H9 (cell line): ENCODE results near the gene SH3RF3. TPM values are rescaled to one million over a fixed set of nuclear protein-coding genes. Genes with fewer than 3 reads are reported as not detected.

Experiments
- DNase-seq: peaks from one replicate; pipeline ENCODE4 v3.0.0-alpha.2; 2017
- H2AFZ ChIP-seq: one replicate; pipeline ENCODE4 v1.6.1; 2013; ENCODE audit warnings: mild to moderate bottlenecking, low read length, control low read depth, moderate library complexity
- H2AK5ac ChIP-seq: 2 replicates; pipeline ENCODE4 v1.6.1; 2013; ENCODE audit warnings: low read length, control low read depth, mixed read lengths; ENCODE audit not compliant: insufficient read length
- H2BK120ac ChIP-seq: one replicate; pipeline ENCODE4 v1.6.1; 2013; ENCODE audit warnings: low read depth, mild to moderate bottlenecking, low read length, control low read depth, inconsistent platforms; ENCODE audit not compliant: poor library complexity, severe bottlenecking
- H2BK12ac ChIP-seq: 2 replicates; pipeline ENCODE4 v1.6.1; 2013; ENCODE audit warnings: low read length, control low read depth, mixed read lengths, low read depth; ENCODE audit not compliant: insufficient read length
- H2BK15ac ChIP-seq: 2 replicates; pipeline ENCODE4 v1.6.1; 2013; ENCODE audit warnings: low read depth, low read length, control low read depth
- H2BK20ac ChIP-seq: one replicate; pipeline ENCODE4 v1.6.1; 2013; ENCODE audit warnings: low read depth, mild to moderate bottlenecking, low read length, control low read depth, inconsistent platforms; ENCODE audit not compliant: poor library complexity, severe bottlenecking
- H2BK5ac ChIP-seq: 2 replicates; pipeline ENCODE4 v1.6.1; 2013; ENCODE audit warnings: low read length, control low read depth, mixed read lengths; ENCODE audit not compliant: insufficient read length
- H3K14ac ChIP-seq: 2 replicates; pipeline ENCODE4 v1.6.1; 2013; ENCODE audit warnings: low read length, control low read depth; ENCODE audit not compliant: insufficient read depth
- H3K18ac ChIP-seq: 2 replicates; pipeline ENCODE4 v1.6.1; 2013; ENCODE audit warnings: low read depth, mild to moderate bottlenecking, mixed read lengths, low read length, control low read depth; ENCODE audit not compliant: insufficient read length
- H3K23ac ChIP-seq: 2 replicates; pipeline ENCODE4 v1.6.1; 2013; ENCODE audit warnings: low read length, control low read depth, mixed read lengths, low read depth; ENCODE audit not compliant: insufficient read length
- H3K23me2 ChIP-seq: 2 replicates; pipeline ENCODE4 v1.6.1; 2013; ENCODE audit warnings: low read depth, mild to moderate bottlenecking, mixed read lengths, low read length, control low read depth; ENCODE audit not compliant: insufficient read length, poor library complexity, severe bottlenecking
- H3K27ac ChIP-seq: 2 replicates; pipeline ENCODE4 v1.5.1; 2013; ENCODE audit warnings: low read length, control low read depth, mixed read lengths, low read depth; ENCODE audit not compliant: insufficient read length
- H3K27me3 ChIP-seq: 2 replicates; pipeline ENCODE4 v1.6.1; 2013; ENCODE audit warnings: low read length, control low read depth, inconsistent platforms; ENCODE audit not compliant: insufficient read depth
- H3K4ac ChIP-seq: 2 replicates; pipeline ENCODE4 v1.6.1; 2013; ENCODE audit warnings: low read depth, mild to moderate bottlenecking, control low read depth, inconsistent platforms, low read length, moderate library complexity
- H3K4me1 ChIP-seq: 2 replicates; pipeline ENCODE4 v1.6.1; 2013; ENCODE audit warnings: low read length, control low read depth, inconsistent platforms; ENCODE audit not compliant: insufficient read depth
- H3K4me2 ChIP-seq: 2 replicates; pipeline ENCODE4 v1.6.1; 2013; ENCODE audit warnings: low read length, control low read depth, mixed read lengths; ENCODE audit not compliant: insufficient read length, insufficient read depth
- H3K56ac ChIP-seq: 2 replicates; pipeline ENCODE4 v1.6.1; 2013; ENCODE audit warnings: low read depth, mild to moderate bottlenecking, mixed read lengths, low read length, control low read depth; ENCODE audit not compliant: insufficient read length
- H3K79me1 ChIP-seq: 2 replicates; pipeline ENCODE4 v1.6.1; 2013; ENCODE audit warnings: low read depth, mild to moderate bottlenecking, moderate library complexity, low read length, control low read depth, inconsistent platforms; ENCODE audit not compliant: insufficient read depth, poor library complexity, severe bottlenecking
- H3K79me2 ChIP-seq: 2 replicates; pipeline ENCODE4 v1.6.1; 2013; ENCODE audit warnings: low read length, control low read depth, inconsistent platforms; ENCODE audit not compliant: insufficient read depth
- H3K9ac ChIP-seq: 2 replicates; pipeline ENCODE4 v1.6.1; 2013; ENCODE audit warnings: low read length, control low read depth, mixed read lengths; ENCODE audit not compliant: insufficient read length; ENCODE audit errors: extremely low read depth
- H3K9me3 ChIP-seq: one replicate; pipeline ENCODE4 v1.6.1; 2013; ENCODE audit warnings: low read depth, low read length, inconsistent platforms; ENCODE audit not compliant: control insufficient read depth
- H3T11ph ChIP-seq: one replicate; pipeline ENCODE4 v1.6.1; 2013; ENCODE audit warnings: mild to moderate bottlenecking, low read length, control low read depth, inconsistent platforms
- H4K20me1 ChIP-seq: one replicate; pipeline ENCODE4 v1.6.1; 2013; ENCODE audit not compliant: control insufficient read depth, insufficient read length, insufficient read depth
- H4K5ac ChIP-seq: 2 replicates; pipeline ENCODE4 v1.6.1; 2013; ENCODE audit warnings: low read depth, mild to moderate bottlenecking, mixed read lengths, low read length, control low read depth; ENCODE audit not compliant: insufficient read length
- H4K8ac ChIP-seq: replicated peaks from 2 replicates; pipeline ENCODE4 v1.6.1; 2013; ENCODE audit warnings: low read length, control low read depth, mixed read lengths, low read depth; ENCODE audit not compliant: insufficient read length
- H4K91ac ChIP-seq: 2 replicates; pipeline ENCODE4 v1.6.1; 2013; ENCODE audit warnings: low read depth, mild to moderate bottlenecking, moderate library complexity, mixed read lengths, low read length, control low read depth; ENCODE audit not compliant: insufficient read length
- H3K27ac Mint-ChIP-seq, 3 experiments: 2 replicates in 2 of 3; 3 replicates in 1 of 3; pipeline ENCODE4 v1.8.0; 2020 to 2021; ENCODE audit warnings: mixed read lengths in 3 of 3, mild to moderate bottlenecking in 1 of 3, moderate library complexity in 1 of 3
- H3K27me3 Mint-ChIP-seq: 2 replicates; pipeline ENCODE4 v1.8.0; 2021; ENCODE audit warnings: low read depth, mild to moderate bottlenecking, moderate library complexity, mixed read lengths
- H3K36me3 Mint-ChIP-seq, 3 experiments: 2 replicates in 2 of 3; 3 replicates in 1 of 3; pipeline ENCODE4 v1.8.0; 2020 to 2021; ENCODE audit warnings: low read depth in 3 of 3, mixed read lengths in 3 of 3; ENCODE audit not compliant: insufficient read depth in 1 of 3
- H3K4me1 Mint-ChIP-seq, 2 experiments: 2 replicates each; pipeline ENCODE4 v1.8.0; 2020; ENCODE audit warnings: mixed read lengths in 2 of 2
- H3K4me3 Mint-ChIP-seq, 2 experiments: 2 replicates in 1 of 2; 3 replicates in 1 of 2; pipeline ENCODE4 v1.8.0; 2020 to 2021; ENCODE audit warnings: mild to moderate bottlenecking in 2 of 2, mixed read lengths in 2 of 2, moderate library complexity in 1 of 2
- H3K9me3 Mint-ChIP-seq, 2 experiments: 2 replicates in 1 of 2; 3 replicates in 1 of 2; pipeline ENCODE4 v1.8.0; 2020; ENCODE audit warnings: mild to moderate bottlenecking in 2 of 2, mixed read lengths in 2 of 2, moderate library complexity in 1 of 2
- CTCF ChIP-seq: fragments of 200-600 bp; sonication (generic); conservative IDR thresholded peaks from 3 replicates; pipeline ENCODE4 v1.8.0; 2021; ENCODE audit warnings: antibody characterized with exemption, mild to moderate bottlenecking
- WGBS: extraction: QIAGEN DNeasy Blood & Tissue Kit; methylation state at CpG from one replicate; pipeline ENCODE4 v1.1.7; 2013; ENCODE audit warnings: missing lambda C conversion rate, low lambda C conversion rate, mixed read lengths; ENCODE audit not compliant: insufficient read length; ENCODE audit errors: extremely low coverage; 5-methylcytosine and 5-hydroxymethylcytosine counted together
- total RNA-seq: library from RNA; stranded (reverse); gene quantifications from 2 replicates; pipeline ENCODE4 v1.2.1, GENCODE V29; 2021

The SH3RF3 gene
- total RNA-seq, 1 experiment from 2014 or later, result 0.46 TPM

DNA sequence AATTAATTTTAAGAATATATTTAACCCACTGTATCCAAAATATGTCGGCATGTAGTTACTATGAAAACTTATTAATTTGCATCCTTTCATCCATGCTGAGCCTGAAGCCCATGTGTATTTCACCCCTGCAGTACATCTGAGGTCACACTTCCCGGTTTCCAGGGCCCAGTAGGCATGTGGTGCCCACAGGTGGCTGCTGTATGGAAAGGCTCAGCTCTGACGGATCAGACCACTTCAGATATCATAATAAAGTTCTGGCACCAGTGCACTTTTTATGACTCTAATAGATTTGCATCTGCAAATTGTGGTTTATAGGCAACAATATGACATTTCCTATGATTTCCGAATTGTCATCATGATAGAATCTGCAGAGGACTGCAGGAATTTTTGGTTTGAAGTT is 22.5 kb downstream of the SH3RF3 start:
- Histone ChIP-seq H3K4ac (no peak overlapping the region), H2AFZ (no peak overlapping the region), H3K4me1 (no peaks in the 10 kb centered on the region), H2BK12ac (no peak overlapping the region), H3K27ac (no peak overlapping the region), H3K79me2 (no peaks in the 10 kb centered on the region), H3K23ac (no peak overlapping the region), H3K4me2 (no peak overlapping the region), H4K5ac (no peak overlapping the region), H4K20me1 (no peaks in the 10 kb centered on the region), H3K14ac (no peak overlapping the region), H4K91ac (no peak overlapping the region), H3K79me1 (no peaks in the 10 kb centered on the region), H3K9ac (no peak overlapping the region), H2AK5ac (no peak overlapping the region), H3K23me2 (no peaks in the 10 kb centered on the region), H2BK120ac (no peak overlapping the region), H3T11ph (no peak overlapping the region), H3K18ac (no peak overlapping the region), H3K56ac (no peak overlapping the region), H2BK15ac (no peak overlapping the region), H2BK5ac (no peak overlapping the region), H4K8ac (no peak overlapping the region), H3K9me3 (no peaks in the 10 kb centered on the region), H3K27me3 (no peaks in the 10 kb centered on the region), H2BK20ac (no peak overlapping the region)
- DNase-seq, result no peak
- no peaks in the 10 kb centered on the region for H3K27me3 Mint-ChIP-seq
- no peak overlapping the region for H3K27ac Mint-ChIP-seq
- H3K4me1 Mint-ChIP-seq, result peaks cover 5% of the 10 kb centered on the region in 2 experiments
- H3K9me3 Mint-ChIP-seq, result no peaks in the 10 kb centered on the region
- no peak for TF ChIP-seq CTCF
- WGBS, result no CpG with 5 or more reads among the region's 4 CpGs
- no peaks in the 10 kb centered on the region; a peak in 1 of 7 replicates for H3K36me3 Mint-ChIP-seq
- H3K4me3 Mint-ChIP-seq, result no peak overlapping the region
